Smooth muscle cell (in vitro differentiated cells): ENCODE results near the gene RORB. TPM values are rescaled to one million over a fixed set of nuclear protein-coding genes. Genes with fewer than 3 reads are reported as not detected.

Experiments
- DNase-seq: peaks from one replicate; lab custom pipeline; 2025; ENCODE audit not compliant: unreplicated experiment; lab: John Stamatoyannopoulos, UW
- H2AFZ ChIP-seq: fragments of 200-600 bp; sonication (generic); 2 replicates; pipeline ENCODE4 v1.6.0; 2016; ENCODE audit warnings: antibody characterized with exemption, low read depth, mild to moderate bottlenecking
- H3F3A ChIP-seq: fragments of 200-600 bp; sonication (generic); 2 replicates; pipeline ENCODE4 v1.6.0; 2017; ENCODE audit warnings: antibody characterized with exemption, low read depth
- H3K27ac ChIP-seq: fragments of 200-600 bp; sonication (generic); 2 replicates; pipeline ENCODE4 v1.5.1; 2016; ENCODE audit warnings: low read depth, mild to moderate bottlenecking
- H3K27me3 ChIP-seq: fragments of 200-600 bp; sonication (generic); 2 replicates; pipeline ENCODE4 v1.6.1; 2016; ENCODE audit warnings: low read depth, mild to moderate bottlenecking
- H3K36me3 ChIP-seq: fragments of 200-600 bp; sonication (generic); 2 replicates; pipeline ENCODE4 v1.5.1; 2016; ENCODE audit warnings: low read depth
- H3K4me1 ChIP-seq: fragments of 200-600 bp; sonication (generic); 2 replicates; pipeline ENCODE4 v1.5.1; 2016; ENCODE audit warnings: low read depth
- H3K4me2 ChIP-seq: fragments of 200-600 bp; sonication (generic); 2 replicates; pipeline ENCODE4 v1.6.0; 2016; ENCODE audit warnings: mild to moderate bottlenecking
- H3K4me3 ChIP-seq: fragments of 200-600 bp; sonication (generic); 2 replicates; pipeline ENCODE4 v1.5.1; 2016; ENCODE audit warnings: mild to moderate bottlenecking
- H3K79me2 ChIP-seq: fragments of 200-600 bp; sonication (generic); 2 replicates; pipeline ENCODE4 v1.6.0; 2016; ENCODE audit warnings: low read depth, mild to moderate bottlenecking
- H3K9ac ChIP-seq: fragments of 200-600 bp; sonication (generic); 2 replicates; pipeline ENCODE4 v1.6.0; 2016; ENCODE audit warnings: low read depth
- H3K9me3 ChIP-seq: fragments of 200-600 bp; sonication (generic); replicated peaks from 2 replicates; pipeline ENCODE4 v1.5.1; 2016; ENCODE audit warnings: low read depth
- H4K20me1 ChIP-seq: fragments of 200-600 bp; sonication (generic); 2 replicates; pipeline ENCODE4 v1.6.0; 2016; ENCODE audit warnings: low read depth
- CTCF ChIP-seq: fragments of 200-600 bp; sonication (generic); IDR thresholded peaks from 2 replicates; pipeline ENCODE4 v1.5.1; 2017; ENCODE audit warnings: borderline replicate concordance, mild to moderate bottlenecking, antibody characterized with exemption; ENCODE audit not compliant: insufficient read depth, poor library complexity, severe bottlenecking
- whole genome bisulfite sequencing: methylation state at CpG from one replicate; pipeline ENCODE4 v1.1.7; 2016; ENCODE audit warnings: low lambda C conversion rate; 5-methylcytosine and 5-hydroxymethylcytosine counted together
- polyA plus RNA-seq: library from polyadenylated mRNA; unstranded; fragments of >200 nt; fragmentation: Nextera tagmentation; extraction: Ambion mirVana; gene quantifications from 2 replicates; pipeline ENCODE4 v1.2.1, GENCODE V29; 2016
- total RNA-seq: library from RNA; depleted of rRNA; stranded (reverse); fragments of >200 nt; gene quantifications from 2 replicates; pipeline ENCODE4 v1.2.3, GENCODE V29; 2014

RORB gene
- total and polyA plus RNA-seq, 2 experiments from 2014 or later: 0.95 to 2.5 TPM

GRCh38 chr9:74653410-74654080, 156.4 kb downstream of the RORB start:
- Histone ChIP-seq H3K9ac (no peak overlapping the region), H3K4me1 (no peaks in the 10 kb centered on the region), H3K36me3 (no peaks in the 10 kb centered on the region), H3K9me3 (no peaks in the 10 kb centered on the region), H3K4me2 (no peak overlapping the region), H2AFZ (peak overlapping the region; percentile 44), H3F3A (no peaks in the 10 kb centered on the region), H4K20me1 (no peaks in the 10 kb centered on the region), H3K4me3 (no peak overlapping the region), H3K27me3 (peaks cover 2% of the 10 kb centered on the region), H3K27ac (no peak overlapping the region), H3K79me2 (no peaks in the 10 kb centered on the region)
- no peak for DNase-seq
- WGBS: 76% methylated on average over 11 of the region's 11 CpGs
- no peak for TF ChIP-seq CTCF

GRCh38 chr9:74662674-74663073, 165.5 kb downstream of the RORB start:
- Histone ChIP-seq H3K36me3 (no peaks in the 10 kb centered on the region), H3K9ac (no peak overlapping the region), H2AFZ (no peak overlapping the region), H3K27ac (no peak overlapping the region), H3K27me3 (no peaks in the 10 kb centered on the region), H4K20me1 (no peaks in the 10 kb centered on the region), H3K9me3 (no peaks in the 10 kb centered on the region), H3K4me1 (no peaks in the 10 kb centered on the region), H3K4me2 (no peak overlapping the region), H3K79me2 (no peaks in the 10 kb centered on the region), H3K4me3 (no peak overlapping the region), H3F3A (no peaks in the 10 kb centered on the region)
- no peak for DNase-seq
- TF ChIP-seq CTCF: no peak
- WGBS: 75% methylated on average over 8 of the region's 8 CpGs

- Histone ChIP-seq H2AFZ (no peak overlapping the region), H3K9me3 (no peaks in the 10 kb centered on the region), H3K27me3 (no peaks in the 10 kb centered on the region), H4K20me1 (no peaks in the 10 kb centered on the region), H3K4me3 (no peak overlapping the region), H3K79me2 (no peaks in the 10 kb centered on the region), H3K36me3 (no peaks in the 10 kb centered on the region), H3F3A (no peaks in the 10 kb centered on the region), H3K4me2 (no peak overlapping the region), H3K4me1 (no peaks in the 10 kb centered on the region), H3K9ac (no peak overlapping the region), H3K27ac (no peak overlapping the region)
- no peak for DNase-seq
- no peak for TF ChIP-seq CTCF
- 73% methylated on average over 1 of the region's 1 CpG for WGBS
Measured at GRCh38 chr9:74663439-74663838, 166.3 kb downstream of the RORB start.
